ENCODE results near the gene MFAP1. TPM values are rescaled to one million over a fixed set of nuclear protein-coding genes. Genes with fewer than 3 reads are reported as not detected.

The MFAP1 gene
- total and polyA plus RNA-seq, 2 experiments from 2014 or later = 24.5 to 34.9 TPM

DNA sequence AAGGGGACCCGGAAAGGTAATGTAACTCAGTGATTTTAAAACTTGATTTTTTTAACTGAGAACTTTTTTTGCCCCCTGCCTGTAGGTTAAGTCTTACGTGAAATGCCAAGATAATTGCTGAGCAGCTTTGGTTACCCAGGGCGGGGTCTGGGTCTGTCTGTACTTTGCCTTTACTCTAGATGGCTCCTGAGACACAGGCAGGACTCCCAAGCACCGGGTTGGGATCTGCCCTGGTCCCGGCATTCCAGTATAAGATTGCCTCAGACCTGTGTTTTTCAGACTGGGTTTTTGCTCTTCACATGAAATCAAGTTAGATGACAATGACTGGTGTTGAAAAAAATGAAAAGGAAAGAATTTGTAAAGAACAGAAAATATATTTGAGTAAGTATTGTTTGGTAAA, 42.6 kb upstream of the MFAP1 start:
- DNase-seq (ENCODE audit: low spot score) (no peak), ATAC-seq (peak; percentile 33; the same call in 2 of the 3 replicates)
- Histone ChIP-seq H2AFZ (no peak overlapping the region), H3F3A (replicated peaks; ENCODE audit: low read depth) (0 out of 2 replicates have a peak, but pooled peaks cover 4% of the 10 kb centered on the region), H3K4me2 (no peak overlapping the region), H3K4me1 (ENCODE audit: insufficient read depth) (no peaks in the 10 kb centered on the region), H3K36me3 (ENCODE audit: insufficient read depth) (no peaks in the 10 kb centered on the region), H3K79me2 (replicated peaks; ENCODE audit: insufficient read depth) (no peaks in the 10 kb centered on the region), H4K20me1 (replicated peaks; ENCODE audit: insufficient read depth) (no peaks in the 10 kb centered on the region), H3K4me3 (no peak overlapping the region), H3K27me3 (ENCODE audit: insufficient read depth) (no peaks in the 10 kb centered on the region), H3K9me2 (ENCODE audit: insufficient read depth) (no peaks in the 10 kb centered on the region), H3K27ac (ENCODE audit: low read depth) (no peak overlapping the region)
- no peaks in the 10 kb centered on the region for H3K4me1 Mint-ChIP-seq
- no peaks in the 10 kb centered on the region; the same call in 2 of the 3 replicates for H3K36me3 Mint-ChIP-seq (ENCODE audit: low read depth)
- no peaks in the 10 kb centered on the region for H3K27me3 Mint-ChIP-seq (ENCODE audit: insufficient read depth, low read depth, poor library complexity)
- H3K9me3 Mint-ChIP-seq = no peaks in the 10 kb centered on the region
- no peak overlapping the region for H3K4me3 Mint-ChIP-seq
- TF ChIP-seq, protein P1, sequence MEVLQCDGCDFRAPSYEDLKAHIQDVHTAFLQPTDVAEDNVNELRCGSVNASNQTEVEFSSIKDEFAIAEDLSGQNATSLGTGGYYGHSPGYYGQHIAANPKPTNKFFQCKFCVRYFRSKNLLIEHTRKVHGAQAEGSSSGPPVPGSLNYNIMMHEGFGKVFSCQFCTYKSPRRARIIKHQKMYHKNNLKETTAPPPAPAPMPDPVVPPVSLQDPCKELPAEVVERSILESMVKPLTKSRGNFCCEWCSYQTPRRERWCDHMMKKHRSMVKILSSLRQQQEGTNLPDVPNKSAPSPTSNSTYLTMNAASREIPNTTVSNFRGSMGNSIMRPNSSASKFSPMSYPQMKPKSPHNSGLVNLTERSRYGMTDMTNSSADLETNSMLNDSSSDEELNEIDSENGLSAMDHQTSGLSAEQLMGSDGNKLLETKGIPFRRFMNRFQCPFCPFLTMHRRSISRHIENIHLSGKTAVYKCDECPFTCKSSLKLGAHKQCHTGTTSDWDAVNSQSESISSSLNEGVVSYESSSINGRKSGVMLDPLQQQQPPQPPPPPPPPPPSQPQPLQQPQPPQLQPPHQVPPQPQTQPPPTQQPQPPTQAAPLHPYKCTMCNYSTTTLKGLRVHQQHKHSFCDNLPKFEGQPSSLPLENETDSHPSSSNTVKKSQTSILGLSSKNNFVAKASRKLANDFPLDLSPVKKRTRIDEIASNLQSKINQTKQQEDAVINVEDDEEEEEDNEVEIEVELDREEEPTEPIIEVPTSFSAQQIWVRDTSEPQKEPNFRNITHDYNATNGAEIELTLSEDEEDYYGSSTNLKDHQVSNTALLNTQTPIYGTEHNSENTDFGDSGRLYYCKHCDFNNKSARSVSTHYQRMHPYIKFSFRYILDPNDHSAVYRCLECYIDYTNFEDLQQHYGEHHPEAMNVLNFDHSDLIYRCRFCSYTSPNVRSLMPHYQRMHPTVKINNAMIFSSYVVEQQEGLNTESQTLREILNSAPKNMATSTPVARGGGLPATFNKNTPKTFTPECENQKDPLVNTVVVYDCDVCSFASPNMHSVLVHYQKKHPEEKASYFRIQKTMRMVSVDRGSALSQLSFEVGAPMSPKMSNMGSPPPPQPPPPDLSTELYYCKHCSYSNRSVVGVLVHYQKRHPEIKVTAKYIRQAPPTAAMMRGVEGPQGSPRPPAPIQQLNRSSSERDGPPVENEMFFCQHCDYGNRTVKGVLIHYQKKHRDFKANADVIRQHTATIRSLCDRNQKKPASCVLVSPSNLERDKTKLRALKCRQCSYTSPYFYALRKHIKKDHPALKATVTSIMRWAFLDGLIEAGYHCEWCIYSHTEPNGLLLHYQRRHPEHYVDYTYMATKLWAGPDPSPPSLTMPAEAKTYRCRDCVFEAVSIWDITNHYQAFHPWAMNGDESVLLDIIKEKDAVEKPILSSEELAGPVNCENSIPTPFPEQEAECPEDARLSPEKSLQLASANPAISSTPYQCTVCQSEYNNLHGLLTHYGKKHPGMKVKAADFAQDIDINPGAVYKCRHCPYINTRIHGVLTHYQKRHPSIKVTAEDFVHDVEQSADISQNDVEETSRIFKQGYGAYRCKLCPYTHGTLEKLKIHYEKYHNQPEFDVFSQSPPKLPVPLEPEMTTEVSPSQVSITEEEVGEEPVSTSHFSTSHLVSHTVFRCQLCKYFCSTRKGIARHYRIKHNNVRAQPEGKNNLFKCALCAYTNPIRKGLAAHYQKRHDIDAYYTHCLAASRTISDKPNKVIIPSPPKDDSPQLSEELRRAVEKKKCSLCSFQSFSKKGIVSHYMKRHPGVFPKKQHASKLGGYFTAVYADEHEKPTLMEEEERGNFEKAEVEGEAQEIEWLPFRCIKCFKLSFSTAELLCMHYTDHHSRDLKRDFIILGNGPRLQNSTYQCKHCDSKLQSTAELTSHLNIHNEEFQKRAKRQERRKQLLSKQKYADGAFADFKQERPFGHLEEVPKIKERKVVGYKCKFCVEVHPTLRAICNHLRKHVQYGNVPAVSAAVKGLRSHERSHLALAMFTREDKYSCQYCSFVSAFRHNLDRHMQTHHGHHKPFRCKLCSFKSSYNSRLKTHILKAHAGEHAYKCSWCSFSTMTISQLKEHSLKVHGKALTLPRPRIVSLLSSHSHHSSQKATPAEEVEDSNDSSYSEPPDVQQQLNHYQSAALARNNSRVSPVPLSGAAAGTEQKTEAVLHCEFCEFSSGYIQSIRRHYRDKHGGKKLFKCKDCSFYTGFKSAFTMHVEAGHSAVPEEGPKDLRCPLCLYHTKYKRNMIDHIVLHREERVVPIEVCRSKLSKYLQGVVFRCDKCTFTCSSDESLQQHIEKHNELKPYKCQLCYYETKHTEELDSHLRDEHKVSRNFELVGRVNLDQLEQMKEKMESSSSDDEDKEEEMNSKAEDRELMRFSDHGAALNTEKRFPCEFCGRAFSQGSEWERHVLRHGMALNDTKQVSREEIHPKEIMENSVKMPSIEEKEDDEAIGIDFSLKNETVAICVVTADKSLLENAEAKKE (CRISPR knock-in tag; IDR thresholded peaks at IDR 0.05) = no peak
- no peak for TF ChIP-seq JUNB (IDR thresholded peaks at IDR 0.05; ENCODE audit: unreplicated experiment)
- no peak for TF ChIP-seq EZH2phosphoT487 (IDR thresholded peaks at IDR 0.05; ENCODE audit: unreplicated experiment)
- no peak for TF ChIP-seq NANOG (IDR thresholded peaks at IDR 0.05; ENCODE audit: borderline replicate concordance)
- TF ChIP-seq POLR2AphosphoS5 (IDR thresholded peaks at IDR 0.05; ENCODE audit: low read depth) = no peak
- TF ChIP-seq STAT1 (IDR thresholded peaks at IDR 0.05; ENCODE audit: unreplicated experiment) = no peak
- TF ChIP-seq, protein P2, sequence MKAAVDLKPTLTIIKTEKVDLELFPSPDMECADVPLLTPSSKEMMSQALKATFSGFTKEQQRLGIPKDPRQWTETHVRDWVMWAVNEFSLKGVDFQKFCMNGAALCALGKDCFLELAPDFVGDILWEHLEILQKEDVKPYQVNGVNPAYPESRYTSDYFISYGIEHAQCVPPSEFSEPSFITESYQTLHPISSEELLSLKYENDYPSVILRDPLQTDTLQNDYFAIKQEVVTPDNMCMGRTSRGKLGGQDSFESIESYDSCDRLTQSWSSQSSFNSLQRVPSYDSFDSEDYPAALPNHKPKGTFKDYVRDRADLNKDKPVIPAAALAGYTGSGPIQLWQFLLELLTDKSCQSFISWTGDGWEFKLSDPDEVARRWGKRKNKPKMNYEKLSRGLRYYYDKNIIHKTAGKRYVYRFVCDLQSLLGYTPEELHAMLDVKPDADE (IDR thresholded peaks at IDR 0.05) = no peak
- no peak for TF ChIP-seq ZNF331 (CRISPR knock-in tag; IDR thresholded peaks at IDR 0.05; ENCODE audit: low read depth)
- no peak for TF ChIP-seq ZNF114 (CRISPR knock-in tag; IDR thresholded peaks at IDR 0.05)
- TF ChIP-seq CREB1 (CRISPR knock-in tag; IDR thresholded peaks at IDR 0.05; ENCODE audit: low read depth) = no peak
- TF ChIP-seq, protein P3, sequence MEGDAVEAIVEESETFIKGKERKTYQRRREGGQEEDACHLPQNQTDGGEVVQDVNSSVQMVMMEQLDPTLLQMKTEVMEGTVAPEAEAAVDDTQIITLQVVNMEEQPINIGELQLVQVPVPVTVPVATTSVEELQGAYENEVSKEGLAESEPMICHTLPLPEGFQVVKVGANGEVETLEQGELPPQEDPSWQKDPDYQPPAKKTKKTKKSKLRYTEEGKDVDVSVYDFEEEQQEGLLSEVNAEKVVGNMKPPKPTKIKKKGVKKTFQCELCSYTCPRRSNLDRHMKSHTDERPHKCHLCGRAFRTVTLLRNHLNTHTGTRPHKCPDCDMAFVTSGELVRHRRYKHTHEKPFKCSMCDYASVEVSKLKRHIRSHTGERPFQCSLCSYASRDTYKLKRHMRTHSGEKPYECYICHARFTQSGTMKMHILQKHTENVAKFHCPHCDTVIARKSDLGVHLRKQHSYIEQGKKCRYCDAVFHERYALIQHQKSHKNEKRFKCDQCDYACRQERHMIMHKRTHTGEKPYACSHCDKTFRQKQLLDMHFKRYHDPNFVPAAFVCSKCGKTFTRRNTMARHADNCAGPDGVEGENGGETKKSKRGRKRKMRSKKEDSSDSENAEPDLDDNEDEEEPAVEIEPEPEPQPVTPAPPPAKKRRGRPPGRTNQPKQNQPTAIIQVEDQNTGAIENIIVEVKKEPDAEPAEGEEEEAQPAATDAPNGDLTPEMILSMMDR (conservative IDR thresholded peaks at IDR 0.05; ENCODE audit: low read depth in 2 of 2) = no peak
- TF ChIP-seq, protein P4, sequence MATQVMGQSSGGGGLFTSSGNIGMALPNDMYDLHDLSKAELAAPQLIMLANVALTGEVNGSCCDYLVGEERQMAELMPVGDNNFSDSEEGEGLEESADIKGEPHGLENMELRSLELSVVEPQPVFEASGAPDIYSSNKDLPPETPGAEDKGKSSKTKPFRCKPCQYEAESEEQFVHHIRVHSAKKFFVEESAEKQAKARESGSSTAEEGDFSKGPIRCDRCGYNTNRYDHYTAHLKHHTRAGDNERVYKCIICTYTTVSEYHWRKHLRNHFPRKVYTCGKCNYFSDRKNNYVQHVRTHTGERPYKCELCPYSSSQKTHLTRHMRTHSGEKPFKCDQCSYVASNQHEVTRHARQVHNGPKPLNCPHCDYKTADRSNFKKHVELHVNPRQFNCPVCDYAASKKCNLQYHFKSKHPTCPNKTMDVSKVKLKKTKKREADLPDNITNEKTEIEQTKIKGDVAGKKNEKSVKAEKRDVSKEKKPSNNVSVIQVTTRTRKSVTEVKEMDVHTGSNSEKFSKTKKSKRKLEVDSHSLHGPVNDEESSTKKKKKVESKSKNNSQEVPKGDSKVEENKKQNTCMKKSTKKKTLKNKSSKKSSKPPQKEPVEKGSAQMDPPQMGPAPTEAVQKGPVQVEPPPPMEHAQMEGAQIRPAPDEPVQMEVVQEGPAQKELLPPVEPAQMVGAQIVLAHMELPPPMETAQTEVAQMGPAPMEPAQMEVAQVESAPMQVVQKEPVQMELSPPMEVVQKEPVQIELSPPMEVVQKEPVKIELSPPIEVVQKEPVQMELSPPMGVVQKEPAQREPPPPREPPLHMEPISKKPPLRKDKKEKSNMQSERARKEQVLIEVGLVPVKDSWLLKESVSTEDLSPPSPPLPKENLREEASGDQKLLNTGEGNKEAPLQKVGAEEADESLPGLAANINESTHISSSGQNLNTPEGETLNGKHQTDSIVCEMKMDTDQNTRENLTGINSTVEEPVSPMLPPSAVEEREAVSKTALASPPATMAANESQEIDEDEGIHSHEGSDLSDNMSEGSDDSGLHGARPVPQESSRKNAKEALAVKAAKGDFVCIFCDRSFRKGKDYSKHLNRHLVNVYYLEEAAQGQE (IDR thresholded peaks at IDR 0.05; ENCODE audit: unreplicated experiment) = no peak
- no peak overlapping the region for H3K27ac Mint-ChIP-seq
